GM12865 (cell line): ENCODE measurements around the gene DAPK3.
"Not testable (repeated sequence)": the region's sequence is repeated elsewhere in the genome, so short reads cannot be mapped to it uniquely, and the experiment has no call there.

Source experiments
- DNase-seq: peaks from one replicate; pipeline ENCODE4 v3.0.0; 2010; ENCODE audit warnings: low read depth
- H3K4me3 ChIP-seq: 2 replicates; pipeline ENCODE4 v1.5.1; 2011; ENCODE audit warnings: mild to moderate bottlenecking, low read depth, low read length, control low read depth
- CTCF ChIP-seq: IDR thresholded peaks from 2 replicates; pipeline ENCODE4 v1.5.1; 2011; ENCODE audit warnings: low read length, control low read depth, low read depth, inconsistent platforms; ENCODE audit not compliant: insufficient read depth; ENCODE audit errors: missing control alignments

Gene DAPK3

GRCh38 chr19:3975144-3975543 lies 4.2 kb upstream of the DAPK3 start:
- TF ChIP-seq CTCF: no peak
- DNase-seq: no peak
- no peak overlapping the region for H3K4me3 ChIP-seq

GRCh38 chr19:3970313-3970807 lies 539 bp downstream of the DAPK3 start:
- peak overlapping the region; percentile 82 for H3K4me3 ChIP-seq
- no peak for DNase-seq
- TF ChIP-seq CTCF: no peak

- no peak for TF ChIP-seq CTCF
- peak overlapping the region; percentile 82 for H3K4me3 ChIP-seq
- DNase-seq: no peak
Observed at GRCh38 chr19:3969435-3970312, 1.2 kb downstream of the DAPK3 start.

GRCh38 chr19:3968556-3969434 lies 2.1 kb downstream of the DAPK3 start:
- H3K4me3 ChIP-seq: no peak overlapping the region
- no peak for TF ChIP-seq CTCF
- DNase-seq: no peak

GRCh38 chr19:3967983-3968382 lies 2.9 kb downstream of the DAPK3 start:
- H3K4me3 ChIP-seq, DNase-seq: not testable (repeated sequence)

GRCh38 chr19:3966051-3967017 lies 4.6 kb downstream of the DAPK3 start:
- no peak overlapping the region for H3K4me3 ChIP-seq
- DNase-seq: no peak
- TF ChIP-seq CTCF: no peak
